ENCODE measurements around the gene MOV10. TPM values are rescaled to one million over a fixed set of nuclear protein-coding genes. Genes with fewer than 3 reads are reported as not detected.

The MOV10 gene
- total and polyA plus RNA-seq, 2 of the 8 experiments (the other 6 are each of a cell fraction or from before 2014, with no cell fraction given) = 57.3 to 109 TPM

DNA sequence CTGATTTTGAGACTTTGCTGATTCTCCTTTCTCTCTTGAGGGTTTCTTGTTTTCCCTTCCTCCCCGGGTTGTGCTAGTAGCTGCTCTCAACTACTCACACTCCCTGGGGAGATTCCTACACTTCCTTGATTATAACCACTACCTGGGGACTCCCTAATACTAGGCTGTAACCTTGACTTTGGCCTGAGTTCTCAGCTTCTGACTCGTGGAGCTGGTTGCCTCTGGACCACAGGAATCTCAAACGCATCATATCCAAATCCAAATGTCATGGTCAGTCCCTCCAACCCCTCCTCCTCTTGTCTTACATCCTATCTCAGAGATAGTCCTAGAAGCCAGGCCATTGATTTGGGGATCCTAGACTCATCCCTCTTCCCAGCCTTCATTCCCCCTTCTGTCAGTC, 12.0 kb downstream of the MOV10 start (continued):
- TF ChIP-seq RXRA (IDR thresholded peaks at IDR 0.05; ENCODE audit: insufficient read depth, low read depth, low read length) = no peak
- no peak for TF ChIP-seq SAP30 (IDR thresholded peaks at IDR 0.05; ENCODE audit: insufficient read depth, insufficient replicate concordance, low read length)
- no peak for TF ChIP-seq JUN (IDR thresholded peaks at IDR 0.05; ENCODE audit: low read depth, low read length)
- no peak for TF ChIP-seq CBX8 (IDR thresholded peaks at IDR 0.05; ENCODE audit: borderline replicate concordance, low read depth, low read length)
